Measurements from ENCODE around the gene ANXA5.

DNA sequence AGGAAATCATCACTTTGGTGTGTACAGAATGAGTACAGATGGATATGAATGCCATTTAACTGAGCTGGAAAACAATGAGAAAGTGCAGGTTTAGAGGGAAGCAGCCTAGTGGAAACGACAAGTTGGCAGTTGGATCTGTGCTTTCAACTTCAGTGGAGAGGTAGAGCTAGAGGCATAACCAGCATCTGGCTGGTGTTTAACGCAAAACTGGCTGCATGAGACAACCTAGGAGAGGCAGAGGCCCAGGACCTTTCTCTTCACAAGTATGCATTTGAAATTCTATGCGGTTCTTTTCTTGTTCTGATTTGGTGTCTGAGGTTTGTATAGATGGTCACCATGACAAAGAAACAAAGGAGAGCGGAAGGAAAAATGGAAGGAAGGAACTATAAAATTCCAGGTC lies 63.1 kb downstream of the ANXA5 start:
- TF ChIP-seq, protein P1, sequence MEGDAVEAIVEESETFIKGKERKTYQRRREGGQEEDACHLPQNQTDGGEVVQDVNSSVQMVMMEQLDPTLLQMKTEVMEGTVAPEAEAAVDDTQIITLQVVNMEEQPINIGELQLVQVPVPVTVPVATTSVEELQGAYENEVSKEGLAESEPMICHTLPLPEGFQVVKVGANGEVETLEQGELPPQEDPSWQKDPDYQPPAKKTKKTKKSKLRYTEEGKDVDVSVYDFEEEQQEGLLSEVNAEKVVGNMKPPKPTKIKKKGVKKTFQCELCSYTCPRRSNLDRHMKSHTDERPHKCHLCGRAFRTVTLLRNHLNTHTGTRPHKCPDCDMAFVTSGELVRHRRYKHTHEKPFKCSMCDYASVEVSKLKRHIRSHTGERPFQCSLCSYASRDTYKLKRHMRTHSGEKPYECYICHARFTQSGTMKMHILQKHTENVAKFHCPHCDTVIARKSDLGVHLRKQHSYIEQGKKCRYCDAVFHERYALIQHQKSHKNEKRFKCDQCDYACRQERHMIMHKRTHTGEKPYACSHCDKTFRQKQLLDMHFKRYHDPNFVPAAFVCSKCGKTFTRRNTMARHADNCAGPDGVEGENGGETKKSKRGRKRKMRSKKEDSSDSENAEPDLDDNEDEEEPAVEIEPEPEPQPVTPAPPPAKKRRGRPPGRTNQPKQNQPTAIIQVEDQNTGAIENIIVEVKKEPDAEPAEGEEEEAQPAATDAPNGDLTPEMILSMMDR (conservative IDR thresholded peaks at IDR 0.05; ENCODE audit: low read depth, low read length), result no peak
- no peak for TF ChIP-seq RCOR1 (IDR thresholded peaks at IDR 0.05; ENCODE audit: insufficient replicate concordance, low read length)
- TF ChIP-seq POLR2A (IDR thresholded peaks at IDR 0.05; ENCODE audit: low read depth, low read length), result no peak
- TF ChIP-seq CHD1 (IDR thresholded peaks at IDR 0.05; ENCODE audit: low read depth, low read length), result no peak
- TF ChIP-seq BHLHE40 (IDR thresholded peaks at IDR 0.05; ENCODE audit: low read depth, low read length), result no peak
- TF ChIP-seq, protein P2, sequence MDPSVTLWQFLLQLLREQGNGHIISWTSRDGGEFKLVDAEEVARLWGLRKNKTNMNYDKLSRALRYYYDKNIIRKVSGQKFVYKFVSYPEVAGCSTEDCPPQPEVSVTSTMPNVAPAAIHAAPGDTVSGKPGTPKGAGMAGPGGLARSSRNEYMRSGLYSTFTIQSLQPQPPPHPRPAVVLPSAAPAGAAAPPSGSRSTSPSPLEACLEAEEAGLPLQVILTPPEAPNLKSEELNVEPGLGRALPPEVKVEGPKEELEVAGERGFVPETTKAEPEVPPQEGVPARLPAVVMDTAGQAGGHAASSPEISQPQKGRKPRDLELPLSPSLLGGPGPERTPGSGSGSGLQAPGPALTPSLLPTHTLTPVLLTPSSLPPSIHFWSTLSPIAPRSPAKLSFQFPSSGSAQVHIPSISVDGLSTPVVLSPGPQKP (IDR thresholded peaks at IDR 0.05; ENCODE audit: borderline replicate concordance, low read depth, low read length), result no peak
- no peak for TF ChIP-seq RAD21 (IDR thresholded peaks at IDR 0.05; ENCODE audit: low read length)
- no peak for TF ChIP-seq MAFK (IDR thresholded peaks at IDR 0.05; ENCODE audit: low read depth, low read length)
- TF ChIP-seq RFX5 (IDR thresholded peaks at IDR 0.05; ENCODE audit: low read depth, low read length), result no peak
- TF ChIP-seq MXI1 (IDR thresholded peaks at IDR 0.05; ENCODE audit: borderline replicate concordance, low read depth, low read length), result no peak
